IMR-90 (cell line): ENCODE results near the gene SLC5A11. TPM values are rescaled to one million over a fixed set of nuclear protein-coding genes. Genes with fewer than 3 reads are reported as not detected.

Experiments used
- ATAC-seq: fragments of 200-7000 bp; cut with Tn5 transposase; 2 replicates; pipeline ENCODE4 v1.9.1; 2020; ENCODE audit warnings: low read depth, mild to moderate bottlenecking, moderate library complexity
- BruUV-seq: library from RNA; stranded (reverse); fragments of 400-500 nt; replicated peaks from 2 replicates; lab custom pipeline; 2021; lab: Mats Ljungman, UMichigan
- CTCF ChIA-PET: fragments of 300-600 bp; formaldehyde crosslinking; extraction: SDS; loops from one replicate; lab custom pipeline; 2021; ENCODE audit warnings: antibody characterized with exemption; lab: Yijun Ruan, JAX
- POLR2A ChIA-PET: fragments of 300-600 bp; sonication (Branson Sonifier 250); formaldehyde crosslinking; loops from one replicate; lab custom pipeline; 2022; ENCODE audit warnings: antibody characterized with exemption; ENCODE audit not compliant: unreplicated experiment; lab: Charles Lee
- DNase-seq: peaks from one replicate; pipeline ENCODE4 v3.0.0; 2013
- H2AFZ ChIP-seq: replicated peaks from 2 replicates; pipeline ENCODE3; 2013; ENCODE audit warnings: low read length, mild to moderate bottlenecking; ENCODE audit not compliant: poor library complexity
- H2AK5ac ChIP-seq: 2 replicates; pipeline ENCODE4 v1.6.1; 2013; ENCODE audit warnings: low read depth, low read length, inconsistent platforms
- H2AK9ac ChIP-seq: replicated peaks from 2 replicates; pipeline ENCODE3; 2013; ENCODE audit warnings: mild to moderate bottlenecking, low read depth, low read length, moderate library complexity; ENCODE audit not compliant: poor library complexity
- H2BK120ac ChIP-seq: 2 replicates; pipeline ENCODE4 v1.6.1; 2013; ENCODE audit warnings: low read depth, low read length, inconsistent platforms
- H2BK15ac ChIP-seq: 3 replicates; pipeline ENCODE4 v1.6.1; 2013; ENCODE audit warnings: low read depth, low read length, inconsistent platforms
- H2BK20ac ChIP-seq: 2 replicates; pipeline ENCODE4 v1.6.1; 2013; ENCODE audit warnings: low read depth, mild to moderate bottlenecking, inconsistent platforms, low read length, moderate library complexity
- H2BK5ac ChIP-seq: 2 replicates; pipeline ENCODE4 v1.6.1; 2013; ENCODE audit warnings: mild to moderate bottlenecking, low read depth, low read length, inconsistent platforms; ENCODE audit not compliant: poor library complexity, severe bottlenecking
- H3K14ac ChIP-seq: replicated peaks from 2 replicates; pipeline ENCODE4 v1.6.1; 2013; ENCODE audit warnings: low read depth, low read length, inconsistent platforms
- H3K18ac ChIP-seq: 2 replicates; pipeline ENCODE4 v1.6.1; 2013; ENCODE audit warnings: low read depth, low read length, control low read depth
- H3K23ac ChIP-seq: 2 replicates; pipeline ENCODE4 v1.6.1; 2013; ENCODE audit warnings: low read depth, low read length, inconsistent platforms
- H3K27ac ChIP-seq: 2 replicates; pipeline ENCODE4 v1.5.1; 2013; ENCODE audit warnings: mild to moderate bottlenecking, control low read depth, low read length; ENCODE audit not compliant: insufficient read depth
- H3K27me3 ChIP-seq: 2 replicates; pipeline ENCODE4 v1.6.1; 2013; ENCODE audit warnings: low read length; ENCODE audit not compliant: control insufficient read depth, insufficient read depth
- H3K36me3 ChIP-seq: 2 replicates; pipeline ENCODE4 v1.6.1; 2013; ENCODE audit warnings: low read length, mixed read lengths; ENCODE audit not compliant: control insufficient read depth, insufficient read depth
- H3K4ac ChIP-seq: 2 replicates; pipeline ENCODE4 v1.6.1; 2013; ENCODE audit warnings: low read depth, low read length, inconsistent platforms
- H3K4me1 ChIP-seq: 2 replicates; pipeline ENCODE4 v1.6.1; 2013; ENCODE audit warnings: low read length, mixed read lengths; ENCODE audit not compliant: control insufficient read depth, insufficient read depth
- H3K4me2 ChIP-seq: 2 replicates; pipeline ENCODE4 v1.6.1; 2013; ENCODE audit warnings: low read depth, mild to moderate bottlenecking, control low read depth, low read length, moderate library complexity
- H3K4me3 ChIP-seq: 2 replicates; pipeline ENCODE4 v1.5.1; 2013; ENCODE audit warnings: low read depth, mild to moderate bottlenecking, control low read depth, low read length, moderate library complexity; ENCODE audit not compliant: insufficient read depth
- H3K56ac ChIP-seq: 2 replicates; pipeline ENCODE4 v1.6.1; 2013; ENCODE audit warnings: low read length, inconsistent platforms; ENCODE audit not compliant: insufficient read depth; ENCODE audit errors: extremely low read depth
- H3K79me1 ChIP-seq, 2 experiments: 2 replicates each; pipeline ENCODE4 v1.6.1; 2013; ENCODE audit warnings: low read length in 2 of 2, inconsistent platforms in 1 of 2, low read depth in 1 of 2
- H3K9ac ChIP-seq: 2 replicates; pipeline ENCODE4 v1.6.1; 2013; ENCODE audit warnings: low read depth, low read length, control low read depth
- H3K9me1 ChIP-seq: 2 replicates; pipeline ENCODE4 v1.6.1; 2013; ENCODE audit warnings: low read length, inconsistent platforms; ENCODE audit not compliant: insufficient read depth
- H3K9me3 ChIP-seq: 2 replicates; pipeline ENCODE4 v1.6.1; 2013; ENCODE audit warnings: low read length; ENCODE audit not compliant: control insufficient read depth, insufficient read depth
- H4K20me1 ChIP-seq: 2 replicates; pipeline ENCODE4 v1.6.1; 2013; ENCODE audit warnings: low read length, inconsistent platforms; ENCODE audit not compliant: insufficient read depth
- H4K5ac ChIP-seq: 2 replicates; pipeline ENCODE4 v1.6.1; 2013; ENCODE audit warnings: mild to moderate bottlenecking, low read depth, low read length, control low read depth
- H4K8ac ChIP-seq, 2 experiments: 2 replicates each; pipeline ENCODE4 v1.6.1; 2013; ENCODE audit warnings: low read depth in 2 of 2, low read length in 2 of 2, control low read depth in 1 of 2, inconsistent platforms in 1 of 2
- H4K91ac ChIP-seq: 2 replicates; pipeline ENCODE4 v1.6.1; 2013; ENCODE audit warnings: low read depth, low read length, inconsistent platforms; ENCODE audit not compliant: insufficient read depth
- BHLHE40 ChIP-seq: fragments of 150-350 bp; IDR thresholded peaks from 2 replicates; pipeline ENCODE4 v1.6.1; 2016; ENCODE audit warnings: mild to moderate bottlenecking, low read depth, low read length
- CHD1 ChIP-seq: IDR thresholded peaks from 2 replicates; pipeline ENCODE4 v1.6.1; 2012; ENCODE audit warnings: low read depth, low read length, improper control_type of control experiment
- FOS ChIP-seq: fragments of 150-350 bp; IDR thresholded peaks from 2 replicates; pipeline ENCODE4 v1.6.1; 2016; ENCODE audit warnings: low read depth, low read length
- MAFK ChIP-seq: IDR thresholded peaks from 2 replicates; pipeline ENCODE4 v1.6.1; 2012; ENCODE audit warnings: low read depth, low read length, improper control_type of control experiment
- MXI1 ChIP-seq: IDR thresholded peaks from 2 replicates; pipeline ENCODE4 v1.6.1; 2012; ENCODE audit warnings: low read depth, mild to moderate bottlenecking, low read length, moderate library complexity, borderline replicate concordance
- NFE2L2 ChIP-seq: fragments of 150-350 bp; IDR thresholded peaks from 2 replicates; pipeline ENCODE4 v1.6.1; 2016; ENCODE audit warnings: low read depth, mild to moderate bottlenecking, low read length
- POLR2A ChIP-seq: IDR thresholded peaks from 2 replicates; pipeline ENCODE4 v1.6.1; 2012; ENCODE audit warnings: mild to moderate bottlenecking, low read depth, low read length
- RAD21 ChIP-seq: IDR thresholded peaks from 2 replicates; pipeline ENCODE4 v1.6.1; 2012; ENCODE audit warnings: low read length, improper control_type of control experiment
- RCOR1 ChIP-seq: IDR thresholded peaks from 2 replicates; pipeline ENCODE4 v1.6.1; 2012; ENCODE audit warnings: mild to moderate bottlenecking, low read length, improper control_type of control experiment; ENCODE audit not compliant: insufficient replicate concordance
- RFX5 ChIP-seq: IDR thresholded peaks from 2 replicates; pipeline ENCODE4 v1.8.0; 2012; ENCODE audit warnings: low read depth, mild to moderate bottlenecking, low read length, moderate library complexity
- SMC3 ChIP-seq: fragments of 150-350 bp; IDR thresholded peaks from 2 replicates; pipeline ENCODE4 v1.6.1; 2016; ENCODE audit warnings: low read depth, mild to moderate bottlenecking, antibody characterized with exemption, low read length, moderate library complexity
- whole genome bisulfite sequencing, 2 experiments: methylation state at CpG; one replicate each; pipeline versions ENCODE4 v1.1.5 to v1.1.7; 2013; ENCODE audit warnings: missing lambda C conversion rate in 2 of 2; ENCODE audit not compliant: insufficient read length in 1 of 2; ENCODE audit errors: extremely low coverage in 2 of 2; 5-methylcytosine and 5-hydroxymethylcytosine counted together
- dilution Hi-C: fragments of 300-500 bp; cut with HindIII; formaldehyde crosslinking; loops from one replicate; pipeline ENCODE4 v1.14.3; 2018; ENCODE audit warnings: low sequenced_read_pairs; ENCODE audit not compliant: unreplicated experiment
- in situ Hi-C: fragments of 300-500 bp; cut with MboI; formaldehyde crosslinking; loops from 3 replicates; pipeline ENCODE4 v1.14.3; 2019; ENCODE audit warnings: low sequenced_read_pairs, inconsistent platforms, mixed read lengths
- intact Hi-C: fragments of 100-400 bp; cut with micrococcal nuclease; formaldehyde crosslinking; loops from 2 replicates; pipeline ENCODE4 v1.10.0; 2022
- polyA plus RNA-seq, 3 experiments: library from polyadenylated mRNA; depleted of rRNA; stranded (reverse); fragments of >200 nt; gene quantifications; 2 replicates each; pipeline ENCODE4 v1.2.3, GENCODE V29; 2012; ENCODE audit warnings: low replicate concordance in 1 of 3
- total RNA-seq: library from RNA; depleted of rRNA; stranded (reverse); fragments of >200 nt; gene quantifications from 2 replicates; pipeline ENCODE4 v1.2.3, GENCODE V29; 2012
- TF ChIP-seq, protein P1 (sequence below): conservative IDR thresholded peaks from 2 replicates; pipeline ENCODE4 v1.5.1; 2012; ENCODE audit warnings: mild to moderate bottlenecking, low read depth, low read length, improper control_type of control experiment
- TF ChIP-seq, protein P2 (sequence below): fragments of 150-350 bp; IDR thresholded peaks from 2 replicates; pipeline ENCODE4 v1.6.1; 2017; ENCODE audit warnings: mild to moderate bottlenecking, antibody characterized with exemption, low read length, low read depth

SLC5A11 gene
- total and polyA plus RNA-seq, 2 of the 4 experiments (the other 2 are of a cell fraction): under 0.01 TPM; not detected in 1

DNA sequence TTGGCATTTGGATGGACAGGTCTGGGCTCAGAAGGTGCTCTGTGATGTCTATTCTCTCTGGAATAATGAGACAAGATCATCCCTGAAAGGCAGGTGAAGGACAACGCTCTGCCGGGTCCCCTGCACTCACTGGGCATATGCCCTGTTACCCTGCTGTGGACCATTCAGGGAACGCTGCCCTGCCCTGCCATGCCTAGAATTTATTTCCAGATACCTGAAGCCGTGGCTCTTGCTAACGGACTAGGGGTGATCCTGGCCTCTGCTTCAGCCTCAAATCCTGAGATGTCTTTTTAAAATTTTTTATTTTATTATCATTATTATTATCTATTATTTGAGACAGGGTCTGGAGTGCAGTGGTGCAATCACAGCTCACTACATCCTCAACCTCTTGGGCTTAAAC lies 3.9 kb downstream of the SLC5A11 start:
- Histone ChIP-seq H3K4me1 (peaks cover 12% of the 10 kb centered on the region), H3K18ac (no peak overlapping the region; the same call in 1 of the 2 replicates), H3K4ac (peak overlapping the region; percentile 56), H2BK20ac (no peak overlapping the region), H3K14ac (no peak overlapping the region), H4K20me1 (no peaks in the 10 kb centered on the region), H3K36me3 (no peaks in the 10 kb centered on the region), H3K9ac (no peak overlapping the region), H3K4me3 (no peak overlapping the region), H2AK9ac (no peak overlapping the region), H3K23ac (no peak overlapping the region), H4K5ac (no peak overlapping the region), H3K9me1 (peaks cover 23% of the 10 kb centered on the region), H2AK5ac (peak overlapping the region; percentile 66), H3K56ac (no peak overlapping the region), H3K9me3 (no peaks in the 10 kb centered on the region), H4K8ac (no peak overlapping the region), H3K79me1 (no peaks in the 10 kb centered on the region), H4K91ac (peak overlapping the region; percentile 38; the same call in 1 of the 2 replicates), H2BK5ac (no peak overlapping the region), H2BK120ac (peak overlapping the region; percentile 47; the same call in 1 of the 2 replicates), H2BK15ac (no peak overlapping the region), H3K27ac (no peak overlapping the region), H2AFZ (no peak overlapping the region), H3K4me2 (no peak overlapping the region), H3K27me3 (no peaks in the 10 kb centered on the region)
- no peak for ATAC-seq
- TF ChIP-seq SMC3 (no peak), POLR2A (no peak), BHLHE40 (no peak), RCOR1 (no peak), MAFK (no peak), RAD21 (no peak), CHD1 (no peak), FOS (no peak), MXI1 (no peak), NFE2L2 (no peak), RFX5 (no peak)
- TF ChIP-seq, protein P1, sequence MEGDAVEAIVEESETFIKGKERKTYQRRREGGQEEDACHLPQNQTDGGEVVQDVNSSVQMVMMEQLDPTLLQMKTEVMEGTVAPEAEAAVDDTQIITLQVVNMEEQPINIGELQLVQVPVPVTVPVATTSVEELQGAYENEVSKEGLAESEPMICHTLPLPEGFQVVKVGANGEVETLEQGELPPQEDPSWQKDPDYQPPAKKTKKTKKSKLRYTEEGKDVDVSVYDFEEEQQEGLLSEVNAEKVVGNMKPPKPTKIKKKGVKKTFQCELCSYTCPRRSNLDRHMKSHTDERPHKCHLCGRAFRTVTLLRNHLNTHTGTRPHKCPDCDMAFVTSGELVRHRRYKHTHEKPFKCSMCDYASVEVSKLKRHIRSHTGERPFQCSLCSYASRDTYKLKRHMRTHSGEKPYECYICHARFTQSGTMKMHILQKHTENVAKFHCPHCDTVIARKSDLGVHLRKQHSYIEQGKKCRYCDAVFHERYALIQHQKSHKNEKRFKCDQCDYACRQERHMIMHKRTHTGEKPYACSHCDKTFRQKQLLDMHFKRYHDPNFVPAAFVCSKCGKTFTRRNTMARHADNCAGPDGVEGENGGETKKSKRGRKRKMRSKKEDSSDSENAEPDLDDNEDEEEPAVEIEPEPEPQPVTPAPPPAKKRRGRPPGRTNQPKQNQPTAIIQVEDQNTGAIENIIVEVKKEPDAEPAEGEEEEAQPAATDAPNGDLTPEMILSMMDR: no peak
- TF ChIP-seq, protein P2, sequence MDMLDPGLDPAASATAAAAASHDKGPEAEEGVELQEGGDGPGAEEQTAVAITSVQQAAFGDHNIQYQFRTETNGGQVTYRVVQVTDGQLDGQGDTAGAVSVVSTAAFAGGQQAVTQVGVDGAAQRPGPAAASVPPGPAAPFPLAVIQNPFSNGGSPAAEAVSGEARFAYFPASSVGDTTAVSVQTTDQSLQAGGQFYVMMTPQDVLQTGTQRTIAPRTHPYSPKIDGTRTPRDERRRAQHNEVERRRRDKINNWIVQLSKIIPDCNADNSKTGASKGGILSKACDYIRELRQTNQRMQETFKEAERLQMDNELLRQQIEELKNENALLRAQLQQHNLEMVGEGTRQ: no peak
- in situ Hi-C loops: no loop called here
- no peak for DNase-seq
- ChIA-PET POLR2A (no interaction called here), CTCF (interaction anchor here (0.7 kb wide), 1 partner anchor 15 kb away, joined by 4 read pairs; no protein-coding TSS in a partner anchor)
- dilution Hi-C loops: no loop called here
- intact Hi-C loops: no loop called here
- no TSS peak for BruUV-seq
- no CpG with 5 or more reads among the region's 5 CpGs for WGBS, 2 experiments
